Natural killer cell (primary cell): ENCODE measurements around the gene CHRNG. TPM values are rescaled to one million over a fixed set of nuclear protein-coding genes. Genes with fewer than 3 reads are reported as not detected.

Experiments used
- ATAC-seq, 3 donors: fragments of 150-1000 bp in 2 of 3; fragments of 200-7000 bp in 1 of 3; cut with Tn5 transposase; 1 replicate in 1 of 3; 2 replicates in 2 of 3; pipeline ENCODE4 v1.10.0; 2021; ENCODE audit warnings: mild to moderate bottlenecking in 2 of 3, moderate library complexity in 2 of 3
- DNase-seq, 2 donors: peaks; one replicate each; pipeline versions ENCODE4 v3.0.0 to v3.0.0-alpha.2; 2013 to 2021; ENCODE audit warnings: mixed read lengths in 1 of 2
- H3K27ac ChIP-seq: one replicate; pipeline ENCODE4 v1.5.1; 2013; ENCODE audit warnings: mild to moderate bottlenecking, low read length
- H3K27me3 ChIP-seq: one replicate; pipeline ENCODE4 v1.6.1; 2013; ENCODE audit warnings: low read length; ENCODE audit not compliant: control insufficient read depth, insufficient read depth
- H3K36me3 ChIP-seq: one replicate; pipeline ENCODE4 v1.6.1; 2013; ENCODE audit warnings: low read length; ENCODE audit not compliant: control insufficient read depth, insufficient read depth
- H3K4me1 ChIP-seq: one replicate; pipeline ENCODE4 v1.6.1; 2013; ENCODE audit warnings: low read length; ENCODE audit not compliant: control insufficient read depth, insufficient read depth
- H3K4me3 ChIP-seq: one replicate; pipeline ENCODE4 v1.5.1; 2013; ENCODE audit warnings: low read length
- H3K9me3 ChIP-seq: one replicate; pipeline ENCODE4 v1.6.1; 2013; ENCODE audit warnings: low read length; ENCODE audit not compliant: control insufficient read depth, insufficient read depth
- H3K27ac Mint-ChIP-seq, 2 donors: one replicate each; pipeline ENCODE4 v1.8.0; 2022; ENCODE audit warnings: mild to moderate bottlenecking in 2 of 2, mixed read lengths in 2 of 2, moderate library complexity in 1 of 2
- H3K27me3 Mint-ChIP-seq, 2 donors: one replicate each; pipeline ENCODE4 v1.8.0; 2022; ENCODE audit warnings: low read depth in 2 of 2, mixed read lengths in 2 of 2
- H3K36me3 Mint-ChIP-seq: one replicate; pipeline ENCODE4 v1.8.0; 2022; ENCODE audit warnings: mixed read lengths
- H3K4me1 Mint-ChIP-seq, 2 donors: one replicate each; pipeline ENCODE4 v1.8.0; 2022; ENCODE audit warnings: mixed read lengths in 2 of 2
- H3K4me3 Mint-ChIP-seq: one replicate; pipeline ENCODE4 v1.8.0; 2022; ENCODE audit warnings: mild to moderate bottlenecking, moderate library complexity, mixed read lengths
- H3K9me3 Mint-ChIP-seq, 2 donors: one replicate each; pipeline ENCODE4 v1.8.0; 2022; ENCODE audit warnings: mixed read lengths in 2 of 2
- CTCF ChIP-seq: fragments of 200-600 bp; IDR thresholded peaks from one replicate; pipeline ENCODE4 v1.8.0; 2022; ENCODE audit warnings: antibody characterized with exemption
- WGBS: methylation state at CpG from one replicate; pipeline ENCODE4 v1.1.7; 2013; ENCODE audit warnings: missing lambda C conversion rate; ENCODE audit not compliant: insufficient coverage; 5-methylcytosine and 5-hydroxymethylcytosine counted together
- intact Hi-C: fragments of 100-400 bp; cut with micrococcal nuclease; formaldehyde crosslinking; loops from one replicate; pipeline ENCODE4 v1.14.2; 2022
- total RNA-seq, 4 donors: library from RNA; stranded (reverse); fragments of 120-200 nt in 1 of 4; gene quantifications; one replicate each; pipeline versions ENCODE4 v1.2.3 to v1.2.4, GENCODE V29; 2013 to 2022

CHRNG gene
- total RNA-seq, 3 donors from 2014 or later (not counting 1 experiment from before 2014, with no cell fraction given) = not detected

GRCh38 chr2:232524771-232525170, 14.7 kb upstream of the CHRNG start:
- intact Hi-C loops = no loop called here
- WGBS = 76% methylated on average over 6 of the region's 6 CpGs
- H3K27ac Mint-ChIP-seq = no peak overlapping the region
- no peaks in the 10 kb centered on the region for H3K9me3 ChIP-seq
- peaks cover 41% of the 10 kb centered on the region for H3K4me1 ChIP-seq
- no peaks in the 10 kb centered on the region for H3K36me3 Mint-ChIP-seq
- H3K4me3 ChIP-seq = no peak overlapping the region
- peaks cover 12 to 29% of the 10 kb centered on the region in 2 donors for H3K27me3 Mint-ChIP-seq
- no peak for TF ChIP-seq CTCF
- H3K36me3 ChIP-seq = no peaks in the 10 kb centered on the region
- no peak overlapping the region for H3K4me3 Mint-ChIP-seq
- peaks cover 18% of the 10 kb centered on the region for H3K27me3 ChIP-seq
- no peaks in the 10 kb centered on the region for H3K9me3 Mint-ChIP-seq
- H3K4me1 Mint-ChIP-seq = peaks cover 9 to 17% of the 10 kb centered on the region in 2 donors
- ATAC-seq (no peak), DNase-seq (no peak)
- no peak overlapping the region for H3K27ac ChIP-seq

- Mint-ChIP-seq H3K27ac (no peak overlapping the region), H3K9me3 (no peaks in the 10 kb centered on the region), H3K27me3 (peaks cover 12 to 28% of the 10 kb centered on the region in 2 donors), H3K36me3 (no peaks in the 10 kb centered on the region), H3K4me3 (no peak overlapping the region), H3K4me1 (peaks cover 9 to 17% of the 10 kb centered on the region in 2 donors)
- DNase-seq = no peak
- H3K9me3 ChIP-seq = no peaks in the 10 kb centered on the region
- ATAC-seq = no peak
- no peak overlapping the region for H3K4me3 ChIP-seq
- peaks cover 41% of the 10 kb centered on the region for H3K4me1 ChIP-seq
- H3K27me3 ChIP-seq = peaks cover 18% of the 10 kb centered on the region
- WGBS = 84% methylated on average over 14 of the region's 14 CpGs
- intact Hi-C loops = no loop called here
- H3K27ac ChIP-seq = no peak overlapping the region
- H3K36me3 ChIP-seq = no peaks in the 10 kb centered on the region
- no peak for TF ChIP-seq CTCF
Observed at GRCh38 chr2:232525199-232525598, 14.3 kb upstream of the CHRNG start.

GRCh38 chr2:232525791-232526371, 13.6 kb upstream of the CHRNG start, which contains the start of gene CHRND:
Gene CHRND (plus strand): TSS chr2:232526160. CDS start chr2:232526216, 56 bp downstream.
- Mint-ChIP-seq H3K27me3 (peaks cover 12 to 22% of the 10 kb centered on the region in 2 donors), H3K4me3 (no peak within 1 kb of the TSS), H3K9me3 (no peaks in the 10 kb centered on the region), H3K4me1 (peaks cover 9 to 17% of the 10 kb centered on the region in 2 donors), H3K36me3 (no peaks in the 10 kb centered on the region), H3K27ac (no peak within 1 kb of the TSS)
- Histone ChIP-seq H3K27ac (no peak within 1 kb of the TSS), H3K4me1 (peaks cover 41% of the 10 kb centered on the region), H3K27me3 (peaks cover 18% of the 10 kb centered on the region), H3K9me3 (no peaks in the 10 kb centered on the region), H3K36me3 (no peaks in the 10 kb centered on the region), H3K4me3 (no peak within 1 kb of the TSS)
- DNase-seq = no peak
- no peak for TF ChIP-seq CTCF
- WGBS = 33% methylated on average over 12 of the region's 18 CpGs
- no peak for ATAC-seq
- intact Hi-C loops = no loop called here
